Motor neuron (in vitro differentiated cells): Measurements from ENCODE around the gene SF3B5. TPM values are rescaled to one million over a fixed set of nuclear protein-coding genes. Genes with fewer than 3 reads are reported as not detected.
"Not testable (repeated sequence)": the region's sequence is repeated elsewhere in the genome, so short reads cannot be mapped to it uniquely, and the experiment has no call there.

Experiments used
- ATAC-seq, 8 experiments: fragments of 200-7000 bp; cut with Tn5 transposase; replicated peaks in 6 of 8; 2 replicates each; pipeline ENCODE4 v1.8.0; 2021; ENCODE audit warnings: mild to moderate bottlenecking in 8 of 8, moderate library complexity in 8 of 8
- H3K27ac ChIP-seq, 2 donors: fragments of 250-450 bp; sonication (Bioruptor Pico); 2 replicates each; pipeline ENCODE4 v1.9.0; 2021; ENCODE audit warnings: antibody characterized with exemption in 2 of 2, mild to moderate bottlenecking in 2 of 2, moderate library complexity in 1 of 2
- H3K4me1 ChIP-seq, 2 donors: fragments of 250-450 bp; sonication (Bioruptor Pico); replicated peaks in 1 of 2; 2 replicates each; pipeline ENCODE4 v1.6.1; 2021; ENCODE audit warnings: antibody characterized with exemption in 2 of 2, mild to moderate bottlenecking in 2 of 2, moderate library complexity in 1 of 2
- H3K4me3 ChIP-seq, 5 donors: fragments of 250-450 bp; sonication (Bioruptor Pico); 2 replicates each; pipeline ENCODE4 v1.9.0; 2021; ENCODE audit warnings: antibody characterized with exemption in 5 of 5, mild to moderate bottlenecking in 5 of 5, moderate library complexity in 4 of 5
- WGBS, 10 experiments: fragments of 450-650 bp; shearing (Covaris generic); methylation state at CpG; one replicate each; pipeline ENCODE4 v1.0.0; 2022; 5-methylcytosine and 5-hydroxymethylcytosine counted together
- in situ Hi-C, 9 experiments: fragments of 400-800 bp; cut with MboI; loops; one replicate each; pipeline ENCODE4 v1.15.0; 2021; ENCODE audit warnings: low sequenced_read_pairs in 9 of 9, low pct_unique_long_range_greater_than_20kb in 2 of 9; ENCODE audit not compliant: unreplicated experiment in 9 of 9
- total RNA-seq, 8 experiments: library from RNA; unstranded; fragments of 300-600 nt; gene quantifications; 2 replicates each; pipeline versions ENCODE4 v1.2.3 to v1.2.4, GENCODE V29; 2022

The SF3B5 gene
- total RNA-seq: 100 to 1,000 TPM; 160 to 392 (median 214) TPM

DNA sequence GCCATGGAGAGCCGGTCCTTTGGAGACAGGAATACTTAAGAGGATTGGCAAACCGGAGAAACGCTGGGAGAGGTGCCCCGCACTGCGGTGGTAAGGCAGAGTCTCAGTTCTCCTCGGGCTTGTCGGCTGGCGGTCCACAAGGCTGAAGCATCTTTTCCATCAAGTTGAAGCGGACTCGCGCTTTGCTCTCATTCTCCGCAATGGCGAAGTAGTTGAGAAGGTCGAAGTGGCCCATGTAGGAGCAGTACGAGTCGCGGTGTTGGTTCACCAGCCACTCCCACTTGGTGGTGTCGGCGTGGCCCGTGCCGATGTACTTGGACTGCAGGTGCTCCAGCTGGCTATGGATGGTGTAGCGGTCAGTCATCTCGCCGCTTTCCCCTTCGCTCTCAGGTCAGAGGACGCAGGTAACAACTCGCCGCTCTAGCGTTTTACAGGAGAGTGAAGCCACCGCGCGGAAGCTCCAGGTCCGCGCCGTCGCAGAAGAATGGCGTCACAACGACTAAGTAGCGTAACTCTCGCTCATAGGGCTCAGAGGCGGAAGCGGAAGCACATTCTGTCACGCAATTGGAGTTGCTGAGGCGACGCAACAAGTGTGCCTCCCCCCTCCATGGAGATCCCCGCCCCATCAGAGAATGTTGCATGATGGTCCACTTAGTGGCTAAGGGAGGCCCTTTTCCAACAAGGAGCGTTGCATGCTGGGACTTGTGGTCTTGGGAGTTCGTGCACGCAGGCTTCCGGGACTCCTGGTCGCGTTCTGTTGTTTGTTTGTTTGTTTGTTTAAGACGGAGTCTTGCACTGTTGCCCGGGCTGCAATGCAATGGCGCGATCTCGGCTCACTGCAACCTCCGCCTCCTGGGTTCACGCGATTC is at the start of gene SF3B5:
TSS of gene SF3B5 (minus strand) at position 440 of the 869 bp plus-strand sequence. CDS start at position 364, 76 bp downstream.
- WGBS, 10 experiments: 0 to 1% (median 0%) methylated on average over 1 to 28 of the region's 60 CpGs; no CpG with 5 or more reads in 2 of the 10 experiments

GRCh38 chr6:144144996-144145395 is 49.6 kb upstream of the SF3B5 start:
- 80 to 100% (median 88%) methylated on average over 1 of the region's 1 CpG; no CpG with 5 or more reads in 3 of the 10 experiments for WGBS, 10 experiments
- Histone ChIP-seq H3K4me1 (no peaks in the 10 kb centered on the region), H3K27ac (no peak overlapping the region), H3K4me3 (no peak overlapping the region)
- no peak for ATAC-seq
- in situ Hi-C loops: no loop called here

More for the DNA sequence above, at the start of gene SF3B5:
- peak; percentile 93 to 99 (median 99) for ATAC-seq
- in situ Hi-C loops: no loop called here
- Histone ChIP-seq H3K4me1 (peaks cover 8 to 11% of the 10 kb centered on the region in 2 donors), H3K27ac (peak within 1 kb of the TSS; percentile 65 to 86), H3K4me3 (peak within 1 kb of the TSS; percentile 72 to 96 (median 88))

- no peak for ATAC-seq
- H3K4me3 ChIP-seq: no peak overlapping the region
- no peaks in the 10 kb centered on the region for H3K4me1 ChIP-seq
- in situ Hi-C loops: no loop called here
- no peak overlapping the region for H3K27ac ChIP-seq
Measured at GRCh38 chr6:144143878-144144277, 48.5 kb upstream of the SF3B5 start.

GRCh38 chr6:144143106-144143505 is 47.7 kb upstream of the SF3B5 start:
- in situ Hi-C loops: no loop called here
- Histone ChIP-seq H3K27ac (no peak overlapping the region), H3K4me1 (no peaks in the 10 kb centered on the region), H3K4me3 (no peak overlapping the region)
- 9 to 100% (median 82%) methylated on average over 1 of the region's 1 CpG; no CpG with 5 or more reads in 4 of the 10 experiments for WGBS, 10 experiments
- no peak for ATAC-seq

- H3K4me1 ChIP-seq: no peaks in the 10 kb centered on the region
- no peak for ATAC-seq
- no peak overlapping the region for H3K4me3 ChIP-seq
- in situ Hi-C loops: no loop called here
- WGBS, 10 experiments: 51 to 100% (median 73%) methylated on average over 1 to 2 of the region's 2 CpGs; no CpG with 5 or more reads in 5 of the 10 experiments
- H3K27ac ChIP-seq: no peak overlapping the region
Measured at GRCh38 chr6:144141470-144141869, 46.1 kb upstream of the SF3B5 start.

DNA sequence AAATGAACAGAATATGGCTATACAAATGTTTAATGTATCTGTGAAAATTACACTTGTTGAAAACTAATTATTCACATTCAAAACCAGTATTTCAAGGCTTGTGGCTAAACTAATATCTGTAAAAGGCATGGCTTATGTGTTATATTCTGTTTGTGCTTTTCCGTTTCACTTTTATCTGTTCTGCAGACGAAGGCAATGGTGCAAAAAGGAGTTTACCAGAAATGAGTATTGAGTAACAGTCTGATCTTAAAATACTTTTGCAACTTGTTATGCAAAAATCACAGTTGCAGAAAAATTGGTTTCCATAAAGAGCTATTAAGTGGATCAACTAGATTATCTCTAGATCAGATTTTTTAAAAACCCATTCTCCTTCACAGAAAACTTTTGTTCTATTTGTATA is 45.5 kb upstream of the SF3B5 start:
- no peak overlapping the region for H3K4me3 ChIP-seq
- peak in 1 of 8 experiments; percentile 19 for ATAC-seq
- no peaks in the 10 kb centered on the region for H3K4me1 ChIP-seq
- WGBS, 10 experiments: 33 to 100% (median 76%) methylated on average over 1 to 2 of the region's 2 CpGs; no CpG with 5 or more reads in 2 of the 10 experiments
- in situ Hi-C loops: no loop called here
- no peak overlapping the region for H3K27ac ChIP-seq

GRCh38 chr6:144139817-144140216 is 44.4 kb upstream of the SF3B5 start:
- 40 to 100% (median 97%) methylated on average over 1 to 3 of the region's 3 CpGs; no CpG with 5 or more reads in 6 of the 10 experiments for WGBS, 10 experiments

GRCh38 chr6:144138542-144138941 is 43.2 kb upstream of the SF3B5 start:
- WGBS, 10 experiments: 10 to 100% (median 69%) methylated on average over 1 to 4 of the region's 4 CpGs; no CpG with 5 or more reads in 1 of the 10 experiments
- in situ Hi-C loops: no loop called here
- H3K27ac ChIP-seq: no peak overlapping the region
- H3K4me3 ChIP-seq: no peak overlapping the region
- H3K4me1 ChIP-seq: no peaks in the 10 kb centered on the region
- ATAC-seq: no peak

More at GRCh38 chr6:144139817-144140216, 44.4 kb upstream of the SF3B5 start:
- no peak overlapping the region for H3K27ac ChIP-seq
- no peak for ATAC-seq
- H3K4me3 ChIP-seq: no peak overlapping the region
- in situ Hi-C loops: no loop called here
- H3K4me1 ChIP-seq: no peaks in the 10 kb centered on the region

DNA sequence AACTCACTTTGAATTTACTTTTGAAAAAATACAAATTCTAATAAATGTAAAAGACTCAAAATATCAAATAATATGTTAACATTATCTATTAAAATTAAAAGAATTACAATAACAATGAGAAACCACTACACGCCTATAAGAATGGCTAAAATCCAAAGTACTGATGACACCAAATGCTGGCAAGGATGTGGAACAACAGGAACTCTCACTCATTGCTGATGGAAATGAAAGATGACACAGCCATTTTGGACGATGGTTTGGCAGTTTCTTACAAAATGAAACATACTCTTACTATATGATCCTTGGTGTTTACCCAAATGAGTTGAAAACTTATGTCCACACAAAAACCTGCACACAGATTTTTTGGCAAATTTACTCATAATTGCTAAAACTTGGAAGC is 39.4 kb upstream of the SF3B5 start:
- no peak overlapping the region for H3K4me3 ChIP-seq
- H3K4me1 ChIP-seq: no peaks in the 10 kb centered on the region
- in situ Hi-C loops: no loop called here
- WGBS, 10 experiments: 20 to 100% (median 67%) methylated on average over 1 to 2 of the region's 2 CpGs
- no peak for ATAC-seq
- no peak overlapping the region for H3K27ac ChIP-seq

DNA sequence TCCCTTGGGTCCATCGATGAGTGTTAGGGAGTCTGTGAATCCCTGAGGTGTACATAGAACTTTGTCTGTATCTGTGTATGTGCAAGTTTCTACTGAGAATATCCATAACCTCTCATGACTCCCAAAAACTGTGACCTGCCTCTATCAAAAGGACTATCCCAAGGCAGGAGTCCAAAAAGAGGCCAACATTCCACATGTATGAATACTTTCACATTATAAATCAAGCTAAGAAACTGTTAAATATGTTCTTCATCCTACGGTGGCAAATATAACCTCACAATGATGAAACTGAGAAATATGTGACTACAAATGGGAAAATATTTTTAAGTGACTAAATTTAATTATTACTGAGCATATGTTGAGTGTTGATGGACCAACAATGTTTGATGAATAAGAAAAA is 38.8 kb upstream of the SF3B5 start:
- Histone ChIP-seq H3K4me3 (no peak overlapping the region), H3K4me1 (no peaks in the 10 kb centered on the region), H3K27ac (no peak overlapping the region)
- ATAC-seq: no peak
- WGBS, 10 experiments: 49 to 100% (median 86%) methylated on average over 1 to 2 of the region's 2 CpGs; no CpG with 5 or more reads in 1 of the 10 experiments
- in situ Hi-C loops: no loop called here

- no peaks in the 10 kb centered on the region for H3K4me1 ChIP-seq
- H3K27ac ChIP-seq: no peak overlapping the region
- 67 to 98% (median 88%) methylated on average over 4 to 5 of the region's 5 CpGs; no CpG with 5 or more reads in 1 of the 10 experiments for WGBS, 10 experiments
- no peak for ATAC-seq
- H3K4me3 ChIP-seq: no peak overlapping the region
- in situ Hi-C loops: no loop called here
Measured at GRCh38 chr6:144133225-144133821, 38.0 kb upstream of the SF3B5 start.

DNA sequence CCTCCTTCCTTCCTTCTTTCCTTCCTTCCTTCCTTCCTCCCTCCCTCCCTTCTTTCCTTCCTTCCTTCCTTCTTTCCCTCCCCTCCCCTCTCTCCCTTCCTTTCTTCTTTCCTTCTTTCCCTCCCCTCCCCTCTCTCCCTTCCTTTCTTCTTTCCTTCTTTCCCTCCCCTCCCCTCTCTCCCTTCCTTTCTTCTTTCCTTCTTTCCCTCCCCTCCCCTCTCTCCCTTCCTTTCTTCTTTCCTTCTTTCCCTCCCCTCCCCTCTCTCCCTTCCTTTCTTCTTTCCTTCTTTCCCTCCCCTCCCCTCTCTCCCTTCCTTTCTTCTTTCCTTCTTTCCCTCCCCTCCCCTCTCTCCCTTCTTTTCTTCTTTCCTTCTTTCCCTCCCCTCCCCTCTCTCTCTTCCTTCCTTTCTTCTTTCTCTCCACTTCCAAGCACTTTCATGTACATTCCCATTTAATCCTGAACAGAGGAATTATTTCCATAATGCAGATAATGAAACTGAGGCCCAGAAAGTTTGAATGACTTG is 36.9 kb upstream of the SF3B5 start:
- H3K4me3 ChIP-seq, in situ Hi-C loops, H3K4me1 ChIP-seq, H3K27ac ChIP-seq, ATAC-seq: not testable (repeated sequence)

DNA sequence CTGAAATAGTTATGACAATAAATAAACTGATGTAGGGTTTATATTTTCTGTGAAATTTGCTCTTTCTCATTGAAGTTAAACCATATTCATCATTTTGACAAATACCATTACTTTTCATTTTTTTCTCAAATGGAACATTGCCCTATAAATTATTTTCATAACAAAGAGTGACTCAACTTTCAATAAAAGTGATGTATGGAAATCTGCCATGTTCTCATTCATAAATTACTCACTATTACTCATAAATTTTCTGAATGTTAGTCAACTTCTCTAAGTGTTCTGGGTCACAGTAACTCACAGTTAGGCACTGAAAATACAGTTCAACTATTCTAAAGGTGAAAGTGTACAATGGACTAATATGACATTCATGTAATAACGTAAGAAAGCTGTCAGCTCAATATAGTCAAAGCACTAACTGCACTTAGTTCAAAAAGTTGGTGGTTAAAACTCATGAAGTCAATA is 35.9 kb upstream of the SF3B5 start:
- in situ Hi-C loops: no loop called here
- 14 to 100% (median 67%) methylated on average over 1 of the region's 1 CpG; no CpG with 5 or more reads in 3 of the 10 experiments for WGBS, 10 experiments
- Histone ChIP-seq H3K27ac (no peak overlapping the region), H3K4me3 (no peak overlapping the region), H3K4me1 (no peaks in the 10 kb centered on the region)
- no peak for ATAC-seq
